Heart right ventricle (tissue), 16 donors: ENCODE data around the gene NF1. TPM values are rescaled to one million over a fixed set of nuclear protein-coding genes. Genes with fewer than 3 reads are reported as not detected.

Experiments
- ATAC-seq, 8 donors: fragments of 200-7000 bp; cut with Tn5 transposase; one replicate each; pipeline ENCODE4 v1.9.1; 2020; ENCODE audit warnings: mild to moderate bottlenecking in 8 of 8, moderate library complexity in 8 of 8, moderate number of reproducible peaks in 1 of 8
- DNase-seq, 2 donors: peaks; one replicate each; pipeline ENCODE4 v3.0.0-alpha.2; 2020
- H3K27ac ChIP-seq, 10 donors: fragments of 200-600 bp; sonication (generic) in 2 of 10; one replicate each; pipeline versions ENCODE4 v1.5.0 to v1.8.0; 2020 to 2022; ENCODE audit warnings: mild to moderate bottlenecking in 3 of 10
- H3K27me3 ChIP-seq, 7 donors: fragments of 200-600 bp; one replicate each; pipeline ENCODE4 v1.8.0; 2021 to 2022; ENCODE audit warnings: mild to moderate bottlenecking in 2 of 7
- H3K36me3 ChIP-seq, 9 donors: fragments of 200-600 bp; sonication (generic) in 1 of 9; one replicate each; pipeline versions ENCODE4 v1.5.0 to v1.8.0; 2020 to 2022; ENCODE audit warnings: mild to moderate bottlenecking in 2 of 9
- H3K4me1 ChIP-seq, 9 donors: fragments of 200-600 bp; sonication (generic) in 1 of 9; one replicate each; pipeline versions ENCODE4 v1.5.0 to v1.8.0; 2020 to 2022; ENCODE audit warnings: mild to moderate bottlenecking in 4 of 9
- H3K4me3 ChIP-seq, 10 donors: fragments of 200-600 bp; sonication (generic) in 2 of 10; one replicate each; pipeline versions ENCODE4 v1.5.0 to v1.8.0; 2020 to 2022; ENCODE audit warnings: mild to moderate bottlenecking in 7 of 10, moderate library complexity in 2 of 10
- H3K9me3 ChIP-seq, 11 donors: fragments of 200-600 bp in 10 of 11; sonication (generic) in 2 of 11; one replicate each; pipeline versions ENCODE4 v1.5.0 to v1.8.0; 2013 to 2022; ENCODE audit warnings: mild to moderate bottlenecking in 2 of 11, control low read depth in 1 of 11, moderate library complexity in 1 of 11
- CTCF ChIP-seq, 9 donors: fragments of 200-600 bp; sonication (generic) in 2 of 9; IDR thresholded peaks; one replicate each; pipeline versions ENCODE4 v1.5.0 to v1.8.0; 2021 to 2022; ENCODE audit warnings: antibody characterized with exemption in 9 of 9, mild to moderate bottlenecking in 5 of 9, moderate library complexity in 1 of 9
- WGBS, 2 donors: extraction: QIAGEN DNeasy Blood & Tissue Kit; methylation state at CpG; one replicate each; pipeline ENCODE4 v1.1.7; 2013; ENCODE audit warnings: inconsistent platforms in 1 of 2; 5-methylcytosine and 5-hydroxymethylcytosine counted together
- intact Hi-C, 10 donors: fragments of 100-400 bp; cut with DNase I; formaldehyde crosslinking; loops; one replicate each; pipeline versions ENCODE4 v1.11.1 to v1.14.2; 2022
- polyA plus RNA-seq, 2 donors: library from polyadenylated mRNA; stranded (reverse); fragments of 200-250 nt; gene quantifications; one replicate each; pipeline ENCODE4 v1.2.3, GENCODE V29; 2013
- total RNA-seq, 10 donors: library from RNA; stranded (reverse); fragmentation: NEBNext Ultra II Directional in 3 of 10; extraction: Animal tissue kit (Norgen Biotek cat#: 25700) in 3 of 10; gene quantifications; one replicate each; pipeline versions ENCODE4 v1.2.1 to v1.2.4, GENCODE V29; 2021 to 2023
- donor health status: Arrhythmogenic right ventricular cardiomyopathy.
- donor health status: ischemic (EF 13 %, LVEDD 7.1; RV severe dilation, severe dysfunction).
- donor health status: healthy with polysubstance abuse.
- donor health status: DM: no; HTN: yes; CAD: no.
- donor health status: DM: no; HTN: no; CAD: no.
- donor health status: ischemic (EF 25% LVEDD 6.9; RV normal size, moderate dysfunction).
- donor health status: ischemic (EF 25% LVEDD 5.7; RV mildly dilated, moderate dysfunction).
- donor health status: healthy.
- donor health status: DM: yes; HTN: yes; CAD: no.
- donor health status: Ischemic cardiomyopathy.
- donor health status: ischemic (EF 35%, LVEDD 5.7; RV mildly dilated, moderate dysfunction).
- donor health status: nonischemic (EF 11% LVEDD 7.7; RV severe dilation, severe dysfunction).
- donor health status: DM: yes; HTN: yes; CAD: no.
- donor health status: PGD.
- donor health status: ischemic (EF 29% LVEDD 5.4; RV normal size, mild dysfunction).
- donor health status: nonischemic (EF 23%, LVEDD 6.1; RV moderate dilation, normal function).

The NF1 gene
- total and polyA plus RNA-seq, 12 donors, result 4.2 to 71.0 (median 54.6) TPM

DNA sequence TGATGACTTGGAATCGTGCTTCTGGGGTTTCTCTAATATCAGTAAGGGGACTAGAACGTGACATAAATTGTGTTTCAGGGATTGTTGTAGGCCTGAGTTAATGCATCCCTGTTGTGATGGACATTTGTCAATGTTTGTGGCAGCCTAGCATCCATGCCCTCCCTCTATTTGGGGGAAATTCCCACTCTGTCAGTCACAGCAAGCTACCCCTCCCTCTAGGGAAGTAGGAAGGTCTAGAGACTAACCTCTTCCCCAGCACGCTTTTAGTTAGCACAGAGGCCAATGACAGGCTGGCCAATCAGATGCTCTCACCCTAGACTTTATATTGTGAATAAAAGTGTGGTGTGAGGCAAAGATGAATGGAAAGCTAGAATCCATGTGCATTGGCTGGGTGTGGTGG, 32.4 kb upstream of the NF1 start:
- intact Hi-C loops, result no loop called here
- no peaks in the 10 kb centered on the region for H3K36me3 ChIP-seq
- no peak overlapping the region for H3K27ac ChIP-seq
- DNase-seq (no peak), ATAC-seq (no peak)
- H3K27me3 ChIP-seq, result no peaks in the 10 kb centered on the region
- no peaks in the 10 kb centered on the region for H3K9me3 ChIP-seq
- TF ChIP-seq CTCF (IDR thresholded peaks at IDR 0.05), result no peak
- WGBS, 2 donors, result 95% methylated on average over 3 of the region's 3 CpGs
- H3K4me1 ChIP-seq, result peaks cover 0 to 1% (median under 1%) of the 10 kb centered on the region in 9 donors
- no peak overlapping the region for H3K4me3 ChIP-seq

DNA sequence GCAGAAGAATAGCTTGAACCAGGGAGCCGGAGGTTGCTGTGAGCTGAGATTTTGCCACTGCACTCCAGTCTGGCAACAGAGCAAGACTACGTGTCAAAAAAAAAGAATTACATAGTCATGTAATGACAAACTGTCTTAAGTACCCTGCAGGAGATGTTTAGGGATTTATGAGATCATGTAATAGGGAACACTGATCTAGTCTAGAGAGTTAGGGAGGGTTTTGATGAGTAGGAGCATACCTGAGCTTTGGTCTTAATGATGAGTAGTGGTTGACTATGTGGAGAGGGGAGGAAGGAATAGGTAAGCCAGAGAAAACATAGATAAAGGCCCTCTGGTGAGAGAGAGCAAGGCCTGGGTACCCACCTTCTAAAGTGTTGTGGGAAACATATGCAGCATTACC, 30.1 kb upstream of the NF1 start:
- H3K27me3 ChIP-seq, result no peaks in the 10 kb centered on the region
- no peak for DNase-seq
- intact Hi-C loops, result no loop called here
- no peak for ATAC-seq
- no peak overlapping the region for H3K27ac ChIP-seq
- 93 to 96% methylated on average over 2 of the region's 2 CpGs for WGBS, 2 donors
- H3K9me3 ChIP-seq, result no peaks in the 10 kb centered on the region
- no peak for TF ChIP-seq CTCF (IDR thresholded peaks at IDR 0.05)
- H3K4me3 ChIP-seq, result no peak overlapping the region
- H3K4me1 ChIP-seq, result peaks cover 0 to 18% (median 12%) of the 10 kb centered on the region in 9 donors
- no peaks in the 10 kb centered on the region for H3K36me3 ChIP-seq

- TF ChIP-seq CTCF (IDR thresholded peaks at IDR 0.05), result no peak
- Histone ChIP-seq H3K9me3 (no peaks in the 10 kb centered on the region), H3K4me3 (no peak overlapping the region), H3K27ac (peak overlapping the region in 7 of 10 donors; percentile 4 to 67 (median 54)), H3K4me1 (peaks cover 0 to 18% (median 12%) of the 10 kb centered on the region in 9 donors), H3K27me3 (no peaks in the 10 kb centered on the region), H3K36me3 (no peaks in the 10 kb centered on the region)
- WGBS, 2 donors, result 31 to 34% methylated on average over 2 of the region's 2 CpGs
- ATAC-seq (peak in 7 of 8 donors; percentile 19 to 80 (median 55)), DNase-seq (no peak)
- intact Hi-C loops, result no loop called here
Measured at GRCh38 chr17:31067691-31068184, 27.0 kb upstream of the NF1 start.

DNA sequence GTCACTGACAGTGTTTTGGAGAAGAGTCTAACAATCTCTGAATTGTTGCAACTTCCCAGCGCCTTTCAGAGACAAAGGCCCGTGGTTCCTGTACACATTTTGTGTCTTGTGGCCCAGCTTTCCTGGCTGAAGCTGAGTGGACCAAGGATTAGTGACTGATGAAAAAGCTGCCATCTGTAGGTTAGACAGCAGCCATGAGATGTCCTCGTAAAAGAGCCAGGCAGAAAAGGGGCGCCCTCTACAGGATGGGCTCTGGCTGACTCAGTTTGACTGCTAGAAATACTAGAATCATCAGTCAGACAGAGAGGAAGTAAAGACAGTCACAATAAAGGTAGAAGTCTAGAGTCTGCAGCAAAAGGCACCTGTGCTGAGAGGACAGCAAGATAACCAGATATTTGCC, 26.5 kb upstream of the NF1 start:
- 57 to 58% methylated on average over 4 of the region's 4 CpGs for WGBS, 2 donors
- peak in 7 of 9 donors; percentile 20 to 56 (median 36) for TF ChIP-seq CTCF (IDR thresholded peaks at IDR 0.05)
- ATAC-seq, result peak in 4 of 8 donors; percentile 29 to 52 (median 48)
- Histone ChIP-seq H3K27ac (peak overlapping the region in 7 of 10 donors; percentile 4 to 67 (median 54)), H3K9me3 (no peaks in the 10 kb centered on the region), H3K36me3 (no peaks in the 10 kb centered on the region), H3K27me3 (no peaks in the 10 kb centered on the region), H3K4me1 (peaks cover 0 to 18% (median 12%) of the 10 kb centered on the region in 9 donors), H3K4me3 (no peak overlapping the region)
- intact Hi-C loops, result no loop called here
- peak; percentile 14 to 18 for DNase-seq
